Nucleus accumbens (tissue), 56 donors: ENCODE results near the gene IDH3G.
"Not testable (repeated sequence)": the region's sequence is repeated elsewhere in the genome, so short reads cannot be mapped to it uniquely, and the experiment has no call there.

ENCODE experiments used
- DNase-seq, 56 donors: peaks; one replicate each; lab custom pipeline; 2025; lab: John Stamatoyannopoulos, UW

Gene IDH3G

GRCh38 chrX:153763989-153764755 lies 30.0 kb downstream of the IDH3G start, which contains the start of gene PLXNB3:
Gene PLXNB3 (plus strand): TSS chrX:153764249. CDS start chrX:153765536, 1,287 bp downstream.
- peak in 55 of 56 donors; percentile 11 to 94 (median 78) for DNase-seq

GRCh38 chrX:153763298-153763932 lies 30.8 kb downstream of the IDH3G start:
- no peak for DNase-seq

GRCh38 chrX:153762626-153763173 lies 31.5 kb downstream of the IDH3G start:
- no peak for DNase-seq

GRCh38 chrX:153761863-153762262 lies 32.3 kb downstream of the IDH3G start:
- no peak for DNase-seq

- no peak for DNase-seq
These were observed 39.0 kb downstream of the IDH3G start for GRCh38 chrX:153755136-153755535.

GRCh38 chrX:153750127-153750774 lies 43.9 kb downstream of the IDH3G start:
- no peak for DNase-seq

- peak in 7 of 56 donors; percentile 6 to 60 (median 24) for DNase-seq
These were observed 45.2 kb downstream of the IDH3G start for GRCh38 chrX:153749017-153749416.

- not testable (repeated sequence) for DNase-seq
These were observed 47.2 kb downstream of the IDH3G start for GRCh38 chrX:153746991-153747390.

GRCh38 chrX:153746359-153746758 lies 47.8 kb downstream of the IDH3G start:
- no peak for DNase-seq

- not testable (repeated sequence) for DNase-seq
These were observed 49.1 kb downstream of the IDH3G start for GRCh38 chrX:153745067-153745433.

- DNase-seq = peak in 9 of 56 donors; percentile 8 to 30 (median 23)
These were observed 49.7 kb downstream of the IDH3G start for GRCh38 chrX:153744210-153745066.

GRCh38 chrX:153743468-153744209 lies 50.5 kb downstream of the IDH3G start:
- not testable (repeated sequence) for DNase-seq

GRCh38 chrX:153742796-153743467 lies 51.2 kb downstream of the IDH3G start:
- DNase-seq = not testable (repeated sequence)

- not testable (repeated sequence) for DNase-seq
These were observed 52.1 kb downstream of the IDH3G start for GRCh38 chrX:153742111-153742510.

- DNase-seq = no peak
These were observed 52.7 kb downstream of the IDH3G start for GRCh38 chrX:153741446-153741845.

- no peak for DNase-seq
These were observed 53.4 kb downstream of the IDH3G start for GRCh38 chrX:153740631-153741222.

GRCh38 chrX:153739754-153740486 lies 54.3 kb downstream of the IDH3G start:
- DNase-seq = no peak
